Ecto neural progenitor cell (in vitro differentiated cells): ENCODE data around the gene AKT1S1.

ENCODE experiments used
- DNase-seq: peaks from one replicate; pipeline ENCODE4 v3.0.0-alpha.2; 2018; ENCODE audit warnings: low spot score

Gene AKT1S1

GRCh38 chr19:49907745-49908446, 30.7 kb upstream of the AKT1S1 start:
- no peak for DNase-seq

GRCh38 chr19:49906879-49907564, 29.9 kb upstream of the AKT1S1 start:
- no peak for DNase-seq

GRCh38 chr19:49904136-49904535, 27.0 kb upstream of the AKT1S1 start:
- DNase-seq, result no peak

DNA sequence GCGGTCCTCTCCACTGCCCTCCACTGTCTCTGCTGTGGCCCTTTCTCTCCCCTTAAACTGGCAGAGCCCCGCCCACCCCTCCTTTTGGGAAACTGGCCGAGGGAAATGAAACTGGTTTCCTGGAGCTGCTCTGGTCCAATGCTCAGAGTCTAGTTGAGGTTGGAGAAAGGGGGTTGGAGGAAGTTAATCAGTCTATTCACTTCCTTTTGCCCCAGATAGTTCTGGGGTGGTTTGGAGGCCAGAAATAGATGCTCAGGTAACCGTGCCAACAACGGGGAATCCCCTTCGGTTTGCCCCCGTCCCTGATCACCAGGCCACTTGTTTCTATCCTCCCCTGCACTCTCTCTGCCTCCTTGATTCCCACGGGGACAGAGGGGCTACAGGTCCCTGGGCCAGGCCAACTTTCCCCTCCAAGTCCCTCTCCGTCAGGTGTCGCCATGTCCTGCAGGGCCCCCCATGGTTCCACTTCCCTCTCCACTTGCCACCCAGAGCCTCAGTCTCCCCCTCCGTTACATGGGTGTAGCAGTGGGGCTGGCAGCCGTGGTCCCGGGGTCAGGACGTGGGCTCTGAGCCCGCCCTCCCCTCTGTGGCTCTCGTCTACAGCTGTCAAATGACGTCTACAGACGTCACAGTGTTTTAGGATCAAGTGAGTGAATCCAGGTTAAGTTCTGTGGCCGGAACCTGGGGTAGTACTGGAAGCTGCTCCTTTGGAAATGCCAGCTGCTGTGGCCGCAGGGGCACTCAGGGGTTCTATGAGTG, 19.9 kb upstream of the AKT1S1 start, which contains the start of gene IL4I1:
Gene IL4I1 (minus strand): TSS at position 25 of the 759 bp plus-strand sequence. CDS start 727 bp downstream, outside the sequence.
- DNase-seq, result no peak

GRCh38 chr19:49895566-49896297, 18.6 kb upstream of the AKT1S1 start:
- DNase-seq, result no peak

DNA sequence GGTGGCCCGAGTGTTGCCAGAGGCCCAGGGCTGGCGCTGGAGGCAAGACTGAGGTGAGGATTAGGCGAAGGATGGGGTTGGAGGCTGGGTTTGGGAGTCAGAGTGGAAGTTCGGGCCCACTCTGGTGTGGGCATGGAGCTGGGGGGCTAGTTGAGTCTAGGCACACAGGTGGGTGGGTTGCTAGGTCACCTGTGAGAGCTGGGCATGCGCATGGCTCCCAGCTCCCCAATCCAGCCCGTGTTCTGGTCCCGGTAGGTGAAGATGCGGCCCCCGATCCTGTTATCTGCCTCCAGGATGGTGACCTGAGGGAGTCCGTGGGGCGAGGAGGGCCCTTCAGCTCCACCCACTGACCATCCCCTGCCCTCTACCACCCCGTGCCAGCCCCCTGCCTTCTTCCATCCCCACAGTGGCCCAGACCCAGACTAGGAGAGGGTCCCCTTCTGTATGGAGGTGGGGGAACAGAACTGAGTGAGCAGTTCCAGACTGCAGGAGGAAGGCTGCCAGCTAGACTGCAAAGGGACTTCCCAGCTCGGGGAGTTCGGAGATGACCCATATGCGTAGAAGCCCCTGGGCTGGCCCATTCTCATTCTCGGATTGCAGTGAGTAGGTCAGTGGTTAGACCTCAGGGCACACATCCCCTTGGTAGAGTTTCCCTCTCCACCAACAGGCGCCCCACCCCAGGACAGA, 17.9 kb upstream of the AKT1S1 start:
- no peak for DNase-seq

- DNase-seq, result no peak
Observed at GRCh38 chr19:49894011-49894664, 17.0 kb upstream of the AKT1S1 start.

GRCh38 chr19:49892716-49893115, 15.6 kb upstream of the AKT1S1 start:
- DNase-seq, result no peak

GRCh38 chr19:49891393-49891792, 14.2 kb upstream of the AKT1S1 start:
- no peak for DNase-seq

- peak; percentile 88 for DNase-seq
Observed at GRCh38 chr19:49890349-49891311, 13.5 kb upstream of the AKT1S1 start.

GRCh38 chr19:49889687-49890348, 12.7 kb upstream of the AKT1S1 start:
- peak; percentile 84 for DNase-seq

DNA sequence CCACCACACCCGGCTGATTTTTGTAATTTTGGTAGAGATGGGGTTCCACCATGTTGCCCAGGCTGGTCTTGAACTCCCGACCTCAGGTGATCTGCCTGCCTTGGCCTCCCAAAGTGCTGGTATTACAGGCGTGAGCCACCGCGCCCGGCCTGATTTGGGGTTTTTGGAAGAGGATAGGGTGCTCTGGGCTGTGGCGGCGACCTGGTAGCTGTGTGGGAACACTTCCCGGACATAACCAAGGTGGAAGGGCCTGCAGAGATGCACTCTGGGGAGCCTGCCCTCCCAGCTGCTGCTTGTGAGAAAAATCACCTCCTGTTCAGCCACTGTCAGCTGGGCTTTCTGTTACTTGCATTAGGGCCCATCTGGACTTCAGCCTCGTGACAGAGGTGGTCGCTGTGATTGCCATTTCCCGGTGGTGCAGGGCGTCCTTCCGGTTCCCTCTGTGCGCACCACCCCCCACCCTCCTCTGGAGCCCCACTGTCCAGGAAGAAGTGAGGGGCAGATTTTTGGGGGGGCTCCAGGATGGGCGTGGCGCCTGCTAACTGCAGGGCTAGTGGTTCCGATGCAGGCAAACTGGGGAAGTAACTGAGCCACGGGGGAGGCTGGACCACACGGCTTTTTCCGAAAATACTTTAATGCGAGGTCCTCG, 12.0 kb upstream of the AKT1S1 start:
- DNase-seq, result no peak

- no peak for DNase-seq
Observed at GRCh38 chr19:49888510-49888824, 11.3 kb upstream of the AKT1S1 start.

DNA sequence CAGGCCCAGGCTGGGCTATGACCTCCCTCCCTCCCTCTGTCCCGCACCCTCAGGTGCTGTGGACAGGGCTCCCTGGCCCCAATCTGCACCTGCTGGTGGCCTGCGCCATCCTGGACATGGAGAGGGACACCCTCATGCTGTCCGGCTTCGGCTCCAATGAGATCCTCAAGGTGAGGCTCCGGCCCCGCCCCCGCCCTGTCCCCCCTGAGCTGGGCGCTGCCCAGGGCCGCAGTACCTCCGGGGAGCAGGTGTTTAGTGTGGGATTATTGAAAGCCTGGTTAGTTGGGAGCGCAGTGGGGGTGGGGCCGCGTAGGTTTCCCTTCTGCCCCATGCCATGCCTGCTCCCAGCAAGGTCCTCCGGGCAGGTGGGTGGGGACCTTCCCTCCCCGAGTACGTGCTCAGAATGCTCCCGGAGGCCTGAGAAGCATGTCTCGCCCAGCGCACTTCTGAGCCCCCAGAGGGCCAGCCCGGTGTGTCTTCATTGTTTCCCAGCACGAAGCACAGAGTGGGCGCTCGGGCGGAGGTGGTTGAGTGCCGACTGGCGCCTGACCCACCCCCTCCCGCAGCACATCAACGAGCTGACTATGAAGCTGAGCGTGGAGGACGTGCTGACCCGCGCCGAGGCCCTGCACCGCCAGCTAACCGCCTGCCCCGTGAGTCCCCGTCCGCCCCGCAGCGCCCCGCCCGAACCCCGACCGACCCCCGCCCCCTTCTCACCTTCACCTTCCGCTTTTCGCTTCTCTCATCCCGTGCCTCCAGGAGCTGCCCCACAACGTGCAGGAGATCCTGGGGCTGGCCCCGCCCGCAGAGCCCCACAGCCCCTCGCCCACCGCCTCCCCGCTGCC, 10.7 kb upstream of the AKT1S1 start:
- no peak for DNase-seq

- DNase-seq, result no peak
Observed at GRCh38 chr19:49887037-49887664, 10.0 kb upstream of the AKT1S1 start.

- no peak for DNase-seq
Observed at GRCh38 chr19:49884760-49885159, 7.6 kb upstream of the AKT1S1 start.

DNA sequence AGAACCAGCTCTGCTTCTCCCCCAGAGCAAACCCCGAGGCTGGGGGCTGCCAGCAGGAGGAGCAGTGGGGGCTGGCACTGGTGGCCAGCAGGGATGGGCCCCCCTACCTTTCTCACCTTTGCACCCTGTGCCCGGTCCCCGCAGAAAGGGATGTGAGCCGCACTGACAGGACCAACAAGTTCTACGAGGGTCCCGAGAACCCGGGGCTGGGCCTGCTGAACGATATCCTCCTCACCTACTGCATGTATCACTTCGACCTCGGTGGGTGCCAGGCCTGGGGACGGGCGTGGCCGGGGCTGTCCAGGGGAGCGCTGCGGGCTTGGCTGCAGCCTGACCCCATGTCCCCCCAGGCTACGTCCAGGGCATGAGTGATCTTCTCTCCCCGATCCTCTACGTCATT, 7.0 kb upstream of the AKT1S1 start:
- DNase-seq, result no peak

DNA sequence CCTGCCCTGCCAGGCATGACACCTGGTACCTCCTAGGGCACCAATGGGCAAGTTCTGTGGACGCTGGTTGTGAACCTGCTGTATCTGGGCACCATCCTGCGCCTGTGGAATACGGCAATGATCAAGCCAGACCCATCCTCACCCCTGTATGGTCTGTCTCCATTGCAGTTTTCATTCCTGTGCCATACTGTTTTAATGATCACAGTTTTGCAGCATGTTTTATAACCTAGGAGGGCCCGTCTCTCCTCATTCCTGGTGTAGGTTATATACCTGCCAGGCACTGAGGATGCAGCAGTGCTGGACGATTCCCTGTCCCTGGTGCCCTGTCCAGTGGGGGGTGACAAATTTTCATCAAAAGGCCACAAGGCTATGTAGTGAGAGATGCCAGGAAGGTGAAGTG, 5.9 kb upstream of the AKT1S1 start:
- no peak for DNase-seq
